ENCODE measurements around the gene IQCE.

IQCE gene

DNA sequence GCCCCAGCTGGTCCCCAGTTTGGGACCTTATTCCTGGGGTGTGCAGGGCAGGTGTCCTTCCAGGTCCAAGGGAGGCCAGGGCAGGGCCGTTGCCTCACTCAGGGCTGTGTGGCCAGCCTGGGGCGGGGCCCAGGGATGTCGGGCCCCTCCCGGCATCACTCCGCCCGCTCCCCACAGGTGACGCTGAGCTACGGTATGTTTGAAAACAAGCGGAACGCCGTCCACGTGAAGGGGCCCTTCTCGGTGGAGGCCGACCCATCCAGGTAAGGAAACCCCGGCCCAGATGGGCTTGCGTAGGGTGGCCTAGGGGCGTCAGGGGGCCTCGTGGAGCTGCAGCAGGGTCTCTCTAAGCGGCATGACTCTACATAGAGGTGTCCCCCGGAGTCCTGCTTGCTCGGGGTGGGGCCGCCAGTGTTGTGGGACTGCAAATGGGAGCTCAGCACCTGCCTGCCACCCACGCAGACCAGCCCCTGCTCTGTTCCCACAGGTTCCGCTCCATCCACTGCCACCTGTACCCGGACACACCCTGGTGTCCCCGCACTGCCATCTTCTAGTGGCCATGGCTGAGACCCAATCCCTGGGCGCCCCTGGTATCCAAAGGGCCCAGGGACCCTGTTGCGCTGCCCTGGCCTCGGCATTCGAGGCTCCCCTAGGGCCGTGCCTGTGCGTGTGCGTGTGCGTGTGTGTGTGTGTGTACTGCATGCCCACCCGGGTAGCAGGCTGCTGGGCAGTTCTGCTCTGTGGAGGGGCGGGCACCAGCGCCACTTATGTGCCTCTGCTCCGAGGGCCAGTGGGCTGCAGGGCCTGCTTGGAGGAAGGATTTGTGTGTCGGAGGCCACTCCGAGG, 31.9 kb upstream of the IQCE start:
- peaks cover 35% of the 10 kb centered on the region for H3K27me3 ChIP-seq (ENCODE audit: control insufficient read depth, low read length)
- H3F3A ChIP-seq (ENCODE audit: control insufficient read depth, insufficient read depth): peaks cover 9% of the 10 kb centered on the region
- no peak overlapping the region for H3K4me3 ChIP-seq (ENCODE audit: low read length)
- H3K27ac ChIP-seq (ENCODE audit: low read depth, low read length): no peak overlapping the region
- no peaks in the 10 kb centered on the region for H3K9me3 ChIP-seq (ENCODE audit: control insufficient read depth, insufficient read depth, low read length)
- H3K36me3 ChIP-seq (ENCODE audit: control insufficient read depth, low read length): no peaks in the 10 kb centered on the region
- peaks cover 47% of the 10 kb centered on the region for H3K4me1 ChIP-seq (ENCODE audit: control insufficient read depth, low read length)
- H3K4me2 ChIP-seq (ENCODE audit: low read length): no peak overlapping the region
- H3K9me2 ChIP-seq (replicated peaks; ENCODE audit: control insufficient read depth, low read length): no peaks in the 10 kb centered on the region
- H3K79me2 ChIP-seq (ENCODE audit: control insufficient read depth, low read length): no peaks in the 10 kb centered on the region
- peaks cover 5% of the 10 kb centered on the region; the same call in 1 of the 2 replicates for H4K20me1 ChIP-seq (ENCODE audit: control insufficient read depth, insufficient read depth, low read depth, low read length)
- TF ChIP-seq, protein P1, sequence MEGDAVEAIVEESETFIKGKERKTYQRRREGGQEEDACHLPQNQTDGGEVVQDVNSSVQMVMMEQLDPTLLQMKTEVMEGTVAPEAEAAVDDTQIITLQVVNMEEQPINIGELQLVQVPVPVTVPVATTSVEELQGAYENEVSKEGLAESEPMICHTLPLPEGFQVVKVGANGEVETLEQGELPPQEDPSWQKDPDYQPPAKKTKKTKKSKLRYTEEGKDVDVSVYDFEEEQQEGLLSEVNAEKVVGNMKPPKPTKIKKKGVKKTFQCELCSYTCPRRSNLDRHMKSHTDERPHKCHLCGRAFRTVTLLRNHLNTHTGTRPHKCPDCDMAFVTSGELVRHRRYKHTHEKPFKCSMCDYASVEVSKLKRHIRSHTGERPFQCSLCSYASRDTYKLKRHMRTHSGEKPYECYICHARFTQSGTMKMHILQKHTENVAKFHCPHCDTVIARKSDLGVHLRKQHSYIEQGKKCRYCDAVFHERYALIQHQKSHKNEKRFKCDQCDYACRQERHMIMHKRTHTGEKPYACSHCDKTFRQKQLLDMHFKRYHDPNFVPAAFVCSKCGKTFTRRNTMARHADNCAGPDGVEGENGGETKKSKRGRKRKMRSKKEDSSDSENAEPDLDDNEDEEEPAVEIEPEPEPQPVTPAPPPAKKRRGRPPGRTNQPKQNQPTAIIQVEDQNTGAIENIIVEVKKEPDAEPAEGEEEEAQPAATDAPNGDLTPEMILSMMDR (IDR thresholded peaks at IDR 0.05; ENCODE audit: low read depth, low read length, poor library complexity, severe bottlenecking): no peak
- TF ChIP-seq EZH2phosphoT487 (IDR thresholded peaks at IDR 0.05; ENCODE audit: borderline replicate concordance, low read length): no peak

DNA sequence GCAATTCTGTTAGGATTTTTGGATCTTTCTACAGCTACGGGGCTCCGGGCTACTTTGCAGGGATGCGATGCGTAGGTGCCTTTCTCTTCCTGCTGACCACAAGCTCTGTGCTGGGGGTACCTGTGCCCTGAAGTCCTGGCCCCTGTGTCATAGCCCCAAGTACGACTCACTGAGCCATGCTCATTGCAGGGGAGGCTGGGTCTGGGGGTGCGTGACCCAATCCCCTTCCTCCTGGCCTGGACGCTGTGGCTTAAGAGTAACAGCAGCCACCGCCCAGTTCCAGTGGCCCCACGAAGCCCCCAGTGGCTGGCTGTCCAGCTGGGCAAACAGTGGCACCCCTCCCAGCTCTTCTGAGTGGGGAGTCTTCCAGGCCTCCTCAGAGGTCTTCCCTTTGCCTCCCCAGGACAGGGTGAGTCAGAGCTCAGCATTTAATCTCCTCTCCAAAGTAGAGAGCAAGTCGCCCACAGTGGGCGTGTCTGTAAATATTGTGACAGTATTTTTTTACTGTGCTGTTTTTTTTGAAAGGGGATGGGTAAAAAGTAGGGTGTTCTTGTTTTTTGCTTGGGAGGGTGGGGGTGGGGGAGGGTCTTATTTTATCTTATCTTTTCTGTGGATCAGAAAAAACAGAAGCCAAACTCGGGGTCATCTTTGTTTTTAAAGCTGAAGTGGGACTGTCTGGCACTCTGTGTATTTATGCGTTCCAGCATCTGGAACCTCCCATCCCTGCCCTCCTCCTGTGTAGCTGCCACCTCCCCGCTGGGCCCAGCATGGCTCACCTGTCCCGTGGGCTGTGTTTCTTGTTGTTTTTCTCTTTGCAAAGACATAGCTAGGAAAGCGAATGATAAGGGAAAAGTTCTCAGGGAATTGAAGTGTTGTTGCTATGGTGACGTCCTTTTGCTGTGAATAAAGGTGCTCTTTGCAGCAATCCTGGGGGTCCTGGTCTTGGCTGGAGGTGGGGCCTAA, 31.0 kb upstream of the IQCE start:
- H3K27ac ChIP-seq (ENCODE audit: low read depth, low read length): no peak overlapping the region

DNA sequence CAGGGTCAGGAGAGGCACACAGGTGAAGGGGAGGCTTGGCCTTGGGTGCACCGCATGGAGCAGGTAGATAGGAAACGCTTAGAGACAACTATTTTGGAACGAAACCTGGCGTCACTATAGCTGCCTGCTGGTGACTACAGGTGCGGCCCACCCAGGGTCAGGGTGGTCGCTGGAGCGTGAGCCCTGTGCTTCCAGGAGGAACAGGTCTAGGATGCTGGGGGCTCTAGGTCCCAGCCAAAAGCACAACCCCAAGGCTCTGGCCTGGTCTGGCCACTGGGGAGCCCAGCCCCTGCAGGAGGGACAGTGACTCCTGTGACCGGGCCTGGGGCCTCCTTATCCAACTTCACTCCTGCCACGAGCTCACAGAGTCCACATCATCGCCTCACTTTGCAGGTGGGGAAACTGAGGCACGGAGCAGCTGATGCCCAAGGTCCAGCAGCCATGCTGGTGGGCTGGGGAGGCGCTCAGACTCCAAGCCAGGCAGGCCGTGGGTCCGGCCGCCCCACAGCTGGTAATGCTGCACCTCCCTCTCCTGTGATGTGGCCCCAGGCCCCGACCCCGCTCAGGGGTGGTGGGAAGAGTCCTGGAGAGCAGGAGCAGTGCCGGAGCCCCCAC, 30.2 kb upstream of the IQCE start:
- Histone ChIP-seq H3K4me2 (ENCODE audit: low read length) (peak overlapping the region; percentile 24), H3K4me3 (ENCODE audit: low read length) (no peak overlapping the region), H3F3A (ENCODE audit: control insufficient read depth, insufficient read depth) (peaks cover 9% of the 10 kb centered on the region), H3K27ac (ENCODE audit: low read depth, low read length) (no peak overlapping the region), H3K79me2 (ENCODE audit: control insufficient read depth, low read length) (no peaks in the 10 kb centered on the region), H3K36me3 (ENCODE audit: control insufficient read depth, low read length) (no peaks in the 10 kb centered on the region), H4K20me1 (ENCODE audit: control insufficient read depth, insufficient read depth, low read depth, low read length) (no peaks in the 10 kb centered on the region), H3K27me3 (ENCODE audit: control insufficient read depth, low read length) (peaks cover 18% of the 10 kb centered on the region), H3K9me2 (replicated peaks; ENCODE audit: control insufficient read depth, low read length) (no peaks in the 10 kb centered on the region), H3K4me1 (ENCODE audit: control insufficient read depth, low read length) (peaks cover 40% of the 10 kb centered on the region), H3K9me3 (ENCODE audit: control insufficient read depth, insufficient read depth, low read length) (no peaks in the 10 kb centered on the region)
- TF ChIP-seq, protein P1 (IDR thresholded peaks at IDR 0.05; ENCODE audit: low read depth, low read length, poor library complexity, severe bottlenecking): no peak
- no peak for TF ChIP-seq EZH2phosphoT487 (IDR thresholded peaks at IDR 0.05; ENCODE audit: borderline replicate concordance, low read length)

More for the DNA sequence above, 31.0 kb upstream of the IQCE start:
- H4K20me1 ChIP-seq (ENCODE audit: control insufficient read depth, insufficient read depth, low read depth, low read length): peaks cover 3% of the 10 kb centered on the region; the same call in 1 of the 2 replicates
- no peaks in the 10 kb centered on the region for H3K79me2 ChIP-seq (ENCODE audit: control insufficient read depth, low read length)
- peaks cover 40% of the 10 kb centered on the region for H3K4me1 ChIP-seq (ENCODE audit: control insufficient read depth, low read length)
- peaks cover 9% of the 10 kb centered on the region for H3F3A ChIP-seq (ENCODE audit: control insufficient read depth, insufficient read depth)
- TF ChIP-seq, protein P1 (IDR thresholded peaks at IDR 0.05; ENCODE audit: low read depth, low read length, poor library complexity, severe bottlenecking): no peak
- TF ChIP-seq EZH2phosphoT487 (IDR thresholded peaks at IDR 0.05; ENCODE audit: borderline replicate concordance, low read length): no peak
- no peaks in the 10 kb centered on the region for H3K36me3 ChIP-seq (ENCODE audit: control insufficient read depth, low read length)
- no peaks in the 10 kb centered on the region for H3K9me2 ChIP-seq (replicated peaks; ENCODE audit: control insufficient read depth, low read length)
- H3K27me3 ChIP-seq (ENCODE audit: control insufficient read depth, low read length): peaks cover 26% of the 10 kb centered on the region
- no peaks in the 10 kb centered on the region for H3K9me3 ChIP-seq (ENCODE audit: control insufficient read depth, insufficient read depth, low read length)
- H3K4me2 ChIP-seq (ENCODE audit: low read length): no peak overlapping the region
- H3K4me3 ChIP-seq (ENCODE audit: low read length): no peak overlapping the region

All from DOHH2 (cell line).